Cardiac muscle cell (in vitro differentiated cells and primary cell): ENCODE results near the gene HIPK4. TPM values are rescaled to one million over a fixed set of nuclear protein-coding genes. Genes with fewer than 3 reads are reported as not detected.

Experiments used
- DNase-seq, 2 donors: peaks; one replicate each; pipeline versions ENCODE4 v3.0.0 to v3.0.0-alpha.2; 2010 to 2017; ENCODE audit warnings: low read depth in 1 of 2, low spot score in 1 of 2
- H3K27ac ChIP-seq: fragments of 200-600 bp; sonication (generic); 2 replicates; pipeline ENCODE4 v1.5.1; 2016
- H3K27me3 ChIP-seq: fragments of 200-600 bp; sonication (generic); 2 replicates; pipeline ENCODE4 v1.6.0; 2016; ENCODE audit warnings: control low read depth
- H3K36me3 ChIP-seq: fragments of 200-600 bp; sonication (generic); 2 replicates; pipeline ENCODE4 v1.5.1; 2016; ENCODE audit warnings: control low read depth
- H3K4me1 ChIP-seq: fragments of 200-600 bp; sonication (generic); 2 replicates; pipeline ENCODE4 v1.8.1; 2017; ENCODE audit warnings: low read depth, mild to moderate bottlenecking, mixed run types
- H3K4me3 ChIP-seq: fragments of 200-600 bp; sonication (generic); 2 replicates; pipeline ENCODE4 v1.5.1; 2016; ENCODE audit warnings: mild to moderate bottlenecking
- H3K9me3 ChIP-seq: fragments of 200-600 bp; sonication (generic); 2 replicates; pipeline ENCODE4 v1.5.1; 2017; ENCODE audit warnings: low read depth, mild to moderate bottlenecking, control low read depth
- CTCF ChIP-seq: IDR thresholded peaks from 2 replicates; pipeline ENCODE4 v1.5.1; 2012; ENCODE audit warnings: low read depth, mild to moderate bottlenecking, low read length
- polyA plus RNA-seq: library from polyadenylated mRNA; unstranded; fragments of >200 nt; fragmentation: Nextera tagmentation; extraction: Ambion mirVana; gene quantifications from 2 replicates; pipeline ENCODE4 v1.2.1, GENCODE V29; 2016
- total RNA-seq: library from RNA; depleted of rRNA; stranded (reverse); fragments of >200 nt; gene quantifications from 2 replicates; pipeline ENCODE4 v1.2.3, GENCODE V29; 2016

Gene HIPK4
- total and polyA plus RNA-seq, 2 experiments from 2014 or later = 0.12 to 1.7 TPM

- Histone ChIP-seq H3K4me3 (no peak overlapping the region), H3K9me3 (no peaks in the 10 kb centered on the region), H3K4me1 (no peaks in the 10 kb centered on the region), H3K27ac (no peak overlapping the region), H3K36me3 (no peaks in the 10 kb centered on the region), H3K27me3 (no peaks in the 10 kb centered on the region)
- no peak for DNase-seq
- no peak for TF ChIP-seq CTCF
Observed at GRCh38 chr19:40356681-40357595, 33.0 kb downstream of the HIPK4 start.

- Histone ChIP-seq H3K9me3 (no peaks in the 10 kb centered on the region), H3K4me3 (no peak overlapping the region), H3K27ac (no peak overlapping the region), H3K4me1 (no peaks in the 10 kb centered on the region), H3K27me3 (no peaks in the 10 kb centered on the region), H3K36me3 (no peaks in the 10 kb centered on the region)
- no peak for TF ChIP-seq CTCF
- no peak for DNase-seq
Observed at GRCh38 chr19:40355975-40356680, 33.9 kb downstream of the HIPK4 start.

DNA sequence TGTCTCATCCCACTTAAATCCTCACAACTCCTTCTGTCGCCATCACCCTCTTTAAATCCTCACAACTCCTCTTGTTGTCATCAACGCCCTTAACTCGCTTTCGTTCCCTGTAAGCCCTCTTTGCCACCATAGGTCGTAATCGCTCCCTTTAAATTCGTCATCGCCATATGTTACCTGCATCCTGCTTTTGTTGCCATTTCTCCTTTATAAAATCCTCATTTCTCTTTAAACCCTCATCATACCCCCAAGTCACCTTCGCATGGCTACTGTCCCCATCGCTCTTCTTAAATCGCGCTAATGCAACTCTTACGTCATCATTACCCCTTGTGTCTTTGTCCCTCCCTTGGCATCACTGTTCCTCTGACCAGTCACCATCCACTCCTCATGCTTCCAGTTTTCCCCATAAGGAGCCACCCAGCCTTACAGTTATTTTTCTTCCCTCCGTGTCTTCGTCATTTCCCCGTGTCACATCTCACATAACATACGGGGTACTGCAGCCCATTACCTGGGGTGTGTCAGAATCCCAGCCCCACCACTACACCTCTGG lies 40.9 kb downstream of the HIPK4 start:
- H3K9me3 ChIP-seq = no peaks in the 10 kb centered on the region
- H3K36me3 ChIP-seq = no peaks in the 10 kb centered on the region
- H3K27me3 ChIP-seq = no peaks in the 10 kb centered on the region
- no peak overlapping the region for H3K27ac ChIP-seq
- TF ChIP-seq CTCF = no peak
- no peaks in the 10 kb centered on the region for H3K4me1 ChIP-seq
- peak overlapping the region; percentile 79 for H3K4me3 ChIP-seq
- DNase-seq = peak in 1 of 2 donors; percentile 48

DNA sequence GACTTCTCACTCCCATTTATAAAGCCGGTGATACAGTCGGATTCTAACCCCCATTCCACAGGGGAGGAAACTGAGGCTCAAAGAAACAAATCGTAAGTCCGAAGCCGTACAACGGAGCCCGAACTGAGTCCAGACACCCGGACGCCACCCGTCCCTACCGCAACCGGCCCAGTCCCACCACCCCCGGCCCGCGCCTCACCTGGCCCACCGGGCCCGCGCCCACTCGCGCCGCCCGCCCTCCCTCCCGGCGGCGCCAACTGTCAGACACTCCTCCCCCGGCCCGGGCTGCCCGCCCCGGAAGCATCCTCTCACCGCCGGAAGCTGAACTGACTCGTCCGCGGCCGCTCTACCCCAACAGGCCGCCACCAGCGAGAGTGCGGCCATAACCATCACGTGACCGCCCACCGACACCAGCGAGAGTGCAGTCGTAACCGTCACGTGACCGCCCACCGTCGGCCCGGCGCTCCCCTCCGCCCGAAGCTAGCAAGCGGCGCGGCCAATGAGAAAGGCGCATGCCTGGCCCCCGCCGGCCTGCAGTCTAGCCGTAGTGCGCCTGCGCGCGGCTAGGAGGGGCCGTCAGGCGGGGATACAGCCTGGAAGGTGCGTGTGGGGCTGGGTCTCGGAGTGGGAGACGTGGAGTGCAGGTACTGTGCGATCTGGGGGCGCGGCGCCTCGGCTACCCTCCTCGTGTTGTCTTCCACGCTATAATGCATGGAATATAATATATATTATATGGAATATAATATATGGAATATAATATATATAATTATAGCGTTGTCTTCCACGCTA lies 41.7 kb downstream of the HIPK4 start, which contains the start of the genes C19orf47 and PLD3:
C19orf47 (minus strand) TSS at position 273 of the 789 bp plus-strand sequence. CDS start 6,540 bp downstream, outside the sequence.
PLD3 (plus strand) TSS at position 571 of the 789 bp plus-strand sequence. CDS start 17,789 bp downstream, outside the sequence.
- Histone ChIP-seq H3K27ac (no peak within 1 kb of the TSS), H3K27me3 (no peaks in the 10 kb centered on the region), H3K9me3 (no peaks in the 10 kb centered on the region), H3K36me3 (no peaks in the 10 kb centered on the region), H3K4me1 (no peaks in the 10 kb centered on the region), H3K4me3 (peak within 1 kb of the TSS; percentile 79)
- no peak for TF ChIP-seq CTCF
- DNase-seq = peak; percentile 100

DNA sequence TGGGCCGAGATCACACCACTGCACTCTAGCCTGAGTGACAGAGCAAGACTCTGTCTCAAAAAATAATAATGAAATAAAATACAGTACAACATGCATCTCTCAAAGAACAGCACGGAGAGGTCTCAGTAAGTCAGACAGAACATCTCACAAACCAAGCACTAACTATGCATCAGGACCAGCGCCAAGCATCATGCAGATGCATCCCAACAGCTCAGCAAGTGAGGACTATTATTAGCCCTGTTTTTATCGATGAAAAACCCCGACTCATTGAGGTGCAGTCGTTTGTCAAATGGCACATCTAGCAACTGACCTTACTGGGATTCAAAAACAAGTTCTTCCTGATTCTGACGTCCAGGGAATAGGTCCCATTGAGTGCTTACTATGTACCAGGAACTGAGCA lies 45.6 kb downstream of the HIPK4 start:
- no peak for TF ChIP-seq CTCF
- no peaks in the 10 kb centered on the region for H3K36me3 ChIP-seq
- H3K4me3 ChIP-seq = no peak overlapping the region
- H3K4me1 ChIP-seq = no peaks in the 10 kb centered on the region
- no peaks in the 10 kb centered on the region for H3K9me3 ChIP-seq
- H3K27ac ChIP-seq = no peak overlapping the region
- H3K27me3 ChIP-seq = no peaks in the 10 kb centered on the region
- no peak for DNase-seq
